Panc1 (cell line): Measurements from ENCODE around the gene BICD2. TPM values are rescaled to one million over a fixed set of nuclear protein-coding genes. Genes with fewer than 3 reads are reported as not detected.

Experiments used
- ATAC-seq: fragments of 200-7000 bp; cut with Tn5 transposase; 2 replicates; pipeline ENCODE4 v1.9.1; 2020; ENCODE audit warnings: mild to moderate bottlenecking, moderate library complexity
- BruUV-seq: library from RNA; stranded (reverse); fragments of 400-500 nt; replicated peaks from 2 replicates; lab custom pipeline; 2021; lab: Mats Ljungman, UMichigan
- CTCF ChIA-PET: fragments of 300-600 bp; sonication (Branson Sonifier 250); formaldehyde crosslinking; loops from one replicate; lab custom pipeline; 2022; ENCODE audit warnings: antibody characterized with exemption; lab: Charles Lee
- POLR2A ChIA-PET: fragments of 300-600 bp; sonication (Branson Sonifier 250); formaldehyde crosslinking; loops from one replicate; lab custom pipeline; 2022; ENCODE audit warnings: antibody characterized with exemption; lab: Charles Lee
- DNase-seq: peaks from one replicate; pipeline ENCODE4 v3.0.0-alpha.2; 2010; ENCODE audit warnings: low read depth, low spot score
- H3K27ac ChIP-seq: 2 replicates; pipeline ENCODE4 v1.5.1; 2011; ENCODE audit warnings: mild to moderate bottlenecking, low read length, inconsistent platforms
- H3K27me3 ChIP-seq: fragments of 200-500 bp; sonication (Bioruptor generic); 2 replicates; pipeline ENCODE4 v1.6.0; 2014; ENCODE audit warnings: low read length, inconsistent platforms; ENCODE audit not compliant: control insufficient read depth, insufficient read depth
- H3K36me3 ChIP-seq: fragments of 200-500 bp; sonication (Bioruptor generic); 2 replicates; pipeline ENCODE4 v1.5.1; 2014; ENCODE audit warnings: inconsistent platforms, mild to moderate bottlenecking, low read length, moderate library complexity; ENCODE audit not compliant: control insufficient read depth, insufficient read depth
- H3K4me1 ChIP-seq: 2 replicates; pipeline ENCODE4 v1.5.1; 2011; ENCODE audit warnings: inconsistent platforms, mild to moderate bottlenecking, low read length, moderate library complexity; ENCODE audit not compliant: control insufficient read depth, insufficient read depth
- H3K4me3 ChIP-seq, 2 experiments: 2 replicates each; pipeline ENCODE4 v1.5.1; 2011 to 2012; ENCODE audit warnings: low read depth in 2 of 2, low read length in 2 of 2, mild to moderate bottlenecking in 2 of 2, inconsistent platforms in 1 of 2, moderate library complexity in 1 of 2
- H3K9me3 ChIP-seq: fragments of 200-500 bp; sonication (Bioruptor generic); 2 replicates; pipeline ENCODE4 v1.5.1; 2014; ENCODE audit warnings: low read depth, mild to moderate bottlenecking, inconsistent platforms, low read length, moderate library complexity; ENCODE audit not compliant: control insufficient read depth, insufficient read depth
- CTCF ChIP-seq: fragments of 450-650 bp; IDR thresholded peaks from 2 replicates; pipeline ENCODE4 v1.5.1; 2017; ENCODE audit warnings: mild to moderate bottlenecking
- POLR2AphosphoS5 ChIP-seq: IDR thresholded peaks from 2 replicates; pipeline ENCODE4 v1.6.1; 2012; ENCODE audit warnings: mild to moderate bottlenecking, low read depth, low read length, moderate library complexity
- REST ChIP-seq, 2 experiments: IDR thresholded peaks; 2 replicates each; pipeline ENCODE4 v1.6.1; 2011 to 2012; ENCODE audit warnings: low read depth in 2 of 2, control low read depth in 1 of 2, low read length in 1 of 2, mild to moderate bottlenecking in 1 of 2, moderate library complexity in 1 of 2; ENCODE audit not compliant: insufficient read depth in 1 of 2
- SIN3A ChIP-seq: IDR thresholded peaks from 2 replicates; pipeline ENCODE4 v1.6.1; 2012; ENCODE audit warnings: low read depth, mild to moderate bottlenecking, low read length, moderate library complexity, borderline replicate concordance; ENCODE audit not compliant: insufficient read depth
- TCF7L2 ChIP-seq: IDR thresholded peaks from 2 replicates; pipeline ENCODE4 v1.6.1; 2011; ENCODE audit warnings: mild to moderate bottlenecking, low read depth, low read length, inconsistent platforms
- in situ Hi-C: cut with HindIII; loops from 2 replicates; pipeline ENCODE4 v1.10.0; 2016; ENCODE audit warnings: low sequenced_read_pairs, low pct_unique_long_range_greater_than_20kb
- intact Hi-C: fragments of 100-400 bp; cut with micrococcal nuclease; formaldehyde crosslinking; loops from one replicate; pipeline ENCODE4 v1.10.0; 2022; ENCODE audit not compliant: unreplicated experiment
- total RNA-seq: library from RNA; stranded (reverse); gene quantifications from one replicate; pipeline ENCODE4 v1.2.1, GENCODE V29; 2021; ENCODE audit not compliant: unreplicated experiment

Gene BICD2
- total RNA-seq, 1 experiment from 2014 or later = 17.3 TPM

GRCh38 chr9:92666236-92666635 is 98.4 kb downstream of the BICD2 start:
- no peak for DNase-seq
- H3K4me3 ChIP-seq = no peak overlapping the region
- POLR2A ChIA-PET = no interaction called here
- in situ Hi-C loops = no loop called here
- H3K36me3 ChIP-seq = peaks cover 6% of the 10 kb centered on the region; the same call in 1 of the 2 replicates
- TF ChIP-seq TCF7L2 = no peak
- TF ChIP-seq POLR2AphosphoS5 = no peak
- no peak for TF ChIP-seq CTCF
- TF ChIP-seq REST (IDR thresholded peaks at IDR 0.05; ENCODE audit: insufficient read depth in 1 of 2, low read depth in 2 of 2, low read length in 1 of 2) = no peak
- TF ChIP-seq SIN3A = no peak
- H3K27ac ChIP-seq = no peak overlapping the region
- CTCF ChIA-PET = no interaction called here
- no peaks in the 10 kb centered on the region for H3K27me3 ChIP-seq
- ATAC-seq = no peak
- BruUV-seq = no TSS peak
- intact Hi-C loops = no loop called here
- peaks cover 2% of the 10 kb centered on the region; the same call in 1 of the 2 replicates for H3K4me1 ChIP-seq
- no peaks in the 10 kb centered on the region for H3K9me3 ChIP-seq

- no peaks in the 10 kb centered on the region for H3K27me3 ChIP-seq
- ChIA-PET CTCF (no interaction called here), POLR2A (no interaction called here)
- intact Hi-C loops = no loop called here
- DNase-seq (no peak), ATAC-seq (no peak)
- H3K36me3 ChIP-seq = peaks cover 6% of the 10 kb centered on the region; the same call in 1 of the 2 replicates
- H3K27ac ChIP-seq = no peak overlapping the region
- in situ Hi-C loops = no loop called here
- TF ChIP-seq REST (IDR thresholded peaks at IDR 0.05; ENCODE audit: insufficient read depth in 1 of 2, low read depth in 2 of 2, low read length in 1 of 2) (no peak), TCF7L2 (no peak), SIN3A (no peak), CTCF (no peak), POLR2AphosphoS5 (no peak)
- no peaks in the 10 kb centered on the region for H3K9me3 ChIP-seq
- BruUV-seq = no TSS peak
- H3K4me3 ChIP-seq = no peak overlapping the region
- H3K4me1 ChIP-seq = no peaks in the 10 kb centered on the region
These were observed 98.8 kb downstream of the BICD2 start for GRCh38 chr9:92665836-92666235.
